Activated T-cell treated with anti-CD3 and anti-CD28 coated beads for 24 hours (primary cell): Measurements from ENCODE around the gene SGMS1.
"Not testable (repeated sequence)": the region's sequence is repeated elsewhere in the genome, so short reads cannot be mapped to it uniquely, and the experiment has no call there.

Source experiments
- DNase-seq: peaks from one replicate; pipeline ENCODE4 v3.0.0-alpha.2; 2020; ENCODE audit warnings: low read depth

SGMS1 gene

GRCh38 chr10:50469288-50469687 lies 154.5 kb downstream of the SGMS1 start:
- DNase-seq = no peak

- no peak for DNase-seq
These were observed 156.5 kb downstream of the SGMS1 start for GRCh38 chr10:50467209-50467608.

- DNase-seq = no peak
These were observed 159.7 kb downstream of the SGMS1 start for GRCh38 chr10:50464004-50464409.

GRCh38 chr10:50461834-50462233 lies 161.9 kb downstream of the SGMS1 start:
- no peak for DNase-seq

- DNase-seq = no peak
These were observed 162.6 kb downstream of the SGMS1 start for GRCh38 chr10:50461123-50461522.

GRCh38 chr10:50456719-50457118 lies 167.0 kb downstream of the SGMS1 start:
- no peak for DNase-seq

GRCh38 chr10:50453940-50454339 lies 169.8 kb downstream of the SGMS1 start:
- no peak for DNase-seq

GRCh38 chr10:50452603-50453002 lies 171.2 kb downstream of the SGMS1 start:
- no peak for DNase-seq

- no peak for DNase-seq
These were observed 176.1 kb downstream of the SGMS1 start for GRCh38 chr10:50447691-50448090.

GRCh38 chr10:50445777-50446176 lies 178.0 kb downstream of the SGMS1 start:
- not testable (repeated sequence) for DNase-seq

GRCh38 chr10:50440489-50440888 lies 183.3 kb downstream of the SGMS1 start:
- DNase-seq = no peak

- no peak for DNase-seq
These were observed 183.9 kb downstream of the SGMS1 start for GRCh38 chr10:50439806-50440205.

- no peak for DNase-seq
These were observed 184.6 kb downstream of the SGMS1 start for GRCh38 chr10:50439187-50439586.

- DNase-seq = no peak
These were observed 185.5 kb downstream of the SGMS1 start for GRCh38 chr10:50438049-50438936.

- DNase-seq = no peak
These were observed 186.5 kb downstream of the SGMS1 start for GRCh38 chr10:50437248-50437647.

- no peak for DNase-seq
These were observed 187.0 kb downstream of the SGMS1 start for GRCh38 chr10:50436805-50437204.

GRCh38 chr10:50432211-50433009 lies 191.3 kb downstream of the SGMS1 start:
- no peak for DNase-seq

GRCh38 chr10:50431791-50432190 lies 192.0 kb downstream of the SGMS1 start:
- DNase-seq = no peak

- DNase-seq = no peak
These were observed 192.6 kb downstream of the SGMS1 start for GRCh38 chr10:50431133-50431532.

GRCh38 chr10:50426485-50426884 lies 197.3 kb downstream of the SGMS1 start:
- DNase-seq = no peak

- DNase-seq = not testable (repeated sequence)
These were observed 198.5 kb downstream of the SGMS1 start for GRCh38 chr10:50425215-50425614.

GRCh38 chr10:50423448-50423847 lies 200.3 kb downstream of the SGMS1 start:
- DNase-seq = no peak

- no peak for DNase-seq
These were observed 201.5 kb downstream of the SGMS1 start for GRCh38 chr10:50422259-50422658.
